GM12878 (cell line): ENCODE measurements around the gene RTEL1. TPM values are rescaled to one million over a fixed set of nuclear protein-coding genes. Genes with fewer than 3 reads are reported as not detected.

Experiments
- ATAC-seq: fragments of 200-7000 bp; cut with Tn5 transposase; 3 replicates; pipeline ENCODE4 v1.9.1; 2020; ENCODE audit warnings: mild to moderate bottlenecking, moderate library complexity
- BruUV-seq: library from RNA; stranded (reverse); fragments of 400-500 nt; replicated peaks from 2 replicates; lab custom pipeline; 2021; lab: Mats Ljungman, UMichigan
- CTCF ChIA-PET: fragments of 300-600 bp; sonication (Branson Sonifier 250); formaldehyde crosslinking; extraction: SDS; loops from one replicate; lab custom pipeline; 2021; ENCODE audit warnings: inconsistent platforms; lab: Yijun Ruan, JAX
- POLR2A ChIA-PET: fragments of 350-600 bp; formaldehyde crosslinking; extraction: SDS; loops from one replicate; lab custom pipeline; 2021; ENCODE audit warnings: inconsistent platforms; lab: Charles Lee
- RAD21 ChIA-PET: fragments of 300-600 bp; sonication (Branson Sonifier 250); formaldehyde crosslinking; loops from one replicate; lab custom pipeline; 2023; ENCODE audit warnings: antibody characterized with exemption; ENCODE audit not compliant: unreplicated experiment; lab: Charles Lee
- SMC1A ChIA-PET: fragments of 300-600 bp; sonication (Branson Sonifier 250); formaldehyde crosslinking; loops from one replicate; lab custom pipeline; 2023; ENCODE audit not compliant: unreplicated experiment, uncharacterized antibody; lab: Charles Lee
- DNase-seq: peaks from one replicate; pipeline ENCODE4 v3.0.0-alpha.2; 2011; ENCODE audit warnings: low read depth, low spot score
- FAIRE-seq: peaks from 3 replicates; lab custom pipeline; 2011; peaks lifted over from hg19 to GRCh38; lab: Jason Lieb, UNC
- H2AFZ ChIP-seq: 2 replicates; pipeline ENCODE4 v1.6.0; 2011; ENCODE audit warnings: low read depth, low read length, control low read depth; ENCODE audit not compliant: control insufficient read depth
- H3K27ac ChIP-seq: 2 replicates; pipeline ENCODE4 v1.5.1; 2011; ENCODE audit warnings: control low read depth; ENCODE audit not compliant: control insufficient read depth, insufficient read depth
- H3K27me3 ChIP-seq, 2 experiments: replicated peaks in 1 of 2; 2 replicates each; pipeline versions ENCODE4 v1.6.0 to v1.6.1; 2011; ENCODE audit warnings: low read length in 1 of 2; ENCODE audit not compliant: control insufficient read depth in 2 of 2, insufficient read depth in 2 of 2
- H3K36me3 ChIP-seq, 2 experiments: 2 replicates each; pipeline ENCODE4 v1.5.1; 2011; ENCODE audit warnings: low read length in 1 of 2; ENCODE audit not compliant: control insufficient read depth in 2 of 2, insufficient read depth in 2 of 2
- H3K4me1 ChIP-seq: 2 replicates; pipeline ENCODE4 v1.6.1; 2011; ENCODE audit warnings: mild to moderate bottlenecking, low read length, moderate library complexity, mixed read lengths; ENCODE audit not compliant: control insufficient read depth, insufficient read depth
- H3K4me2 ChIP-seq: 2 replicates; pipeline ENCODE4 v1.6.0; 2011; ENCODE audit warnings: control low read depth; ENCODE audit not compliant: control insufficient read depth, insufficient read depth
- H3K4me3 ChIP-seq: fragments of 200-600 bp; sonication (generic); 2 replicates; pipeline ENCODE4 v1.5.1; 2016
- H3K79me2 ChIP-seq: 2 replicates; pipeline ENCODE4 v1.6.0; 2011; ENCODE audit warnings: low read length; ENCODE audit not compliant: control insufficient read depth, insufficient read depth
- H3K9ac ChIP-seq: 2 replicates; pipeline ENCODE4 v1.8.0; 2011; ENCODE audit warnings: low read length, control low read depth, mixed read lengths; ENCODE audit not compliant: control insufficient read depth, insufficient read depth
- H3K9me3 ChIP-seq: replicated peaks from 3 replicates; pipeline ENCODE4 v1.5.1; 2011; ENCODE audit warnings: mild to moderate bottlenecking, low read length; ENCODE audit not compliant: control insufficient read depth, insufficient read depth
- H4K20me1 ChIP-seq: 2 replicates; pipeline ENCODE4 v1.6.0; 2011; ENCODE audit not compliant: control insufficient read depth, insufficient read depth
- ATF3 ChIP-seq: IDR thresholded peaks from 2 replicates; pipeline ENCODE4 v1.6.1; 2011; ENCODE audit warnings: low read depth, mild to moderate bottlenecking, low read length, moderate library complexity, borderline replicate concordance; ENCODE audit errors: extremely low read depth
- BMI1 ChIP-seq: fragments of 450-650 bp; IDR thresholded peaks from 2 replicates; pipeline ENCODE4 v1.6.1; 2016; ENCODE audit warnings: mild to moderate bottlenecking, moderate library complexity, borderline replicate concordance
- CBFB ChIP-seq: IDR thresholded peaks from 2 replicates; pipeline ENCODE4 v1.6.1; 2016; ENCODE audit warnings: antibody characterized with exemption, low read depth
- CBX3 ChIP-seq: fragments of 200-600 bp; sonication (generic); IDR thresholded peaks from 2 replicates; pipeline ENCODE4 v1.6.1; 2016; ENCODE audit warnings: low read depth, borderline replicate concordance
- CHD1 ChIP-seq: IDR thresholded peaks from 2 replicates; pipeline ENCODE4 v1.6.1; 2012; ENCODE audit warnings: low read depth, low read length, improper control_type of control experiment
- EP300 ChIP-seq, 2 experiments: fragments of 150-350 bp in 1 of 2; IDR thresholded peaks; 2 replicates each; pipeline ENCODE4 v1.6.1; 2011 to 2012; ENCODE audit warnings: low read depth in 2 of 2, low read length in 2 of 2, borderline replicate concordance in 1 of 2, improper control_type of control experiment in 1 of 2, inconsistent platforms in 1 of 2; ENCODE audit not compliant: control insufficient read depth in 1 of 2
- IRF4 ChIP-seq: IDR thresholded peaks from 2 replicates; pipeline ENCODE4 v1.6.1; 2011; ENCODE audit warnings: low read depth, low read length
- MAX ChIP-seq: IDR thresholded peaks from 2 replicates; pipeline ENCODE4 v1.6.1; 2012; ENCODE audit warnings: low read depth, low read length, improper control_type of control experiment
- MTA3 ChIP-seq: IDR thresholded peaks from 2 replicates; pipeline ENCODE4 v1.6.1; 2012; ENCODE audit warnings: low read length, inconsistent platforms, borderline replicate concordance
- MYB ChIP-seq: fragments of 150-350 bp; IDR thresholded peaks from 2 replicates; pipeline ENCODE4 v1.6.1; 2014; ENCODE audit warnings: mild to moderate bottlenecking, low read depth, low read length, borderline replicate concordance
- MYC ChIP-seq: IDR thresholded peaks from 2 replicates; pipeline ENCODE4 v1.6.1; 2011; ENCODE audit warnings: mild to moderate bottlenecking, low read length, moderate library complexity, inconsistent platforms; ENCODE audit not compliant: insufficient read depth, insufficient replicate concordance, insufficient read length, severe bottlenecking
- PKNOX1 ChIP-seq: fragments of 450-650 bp; IDR thresholded peaks from 2 replicates; pipeline ENCODE4 v1.6.1; 2016; ENCODE audit warnings: mild to moderate bottlenecking
- RAD51 ChIP-seq: fragments of 450-650 bp; IDR thresholded peaks from 2 replicates; pipeline ENCODE4 v1.6.1; 2016; ENCODE audit warnings: moderate library complexity, mild to moderate bottlenecking, inconsistent platforms
- RBBP5 ChIP-seq: fragments of 200-600 bp; sonication (generic); conservative IDR thresholded peaks from 2 replicates; pipeline ENCODE4 v1.6.1; 2016
- RELB ChIP-seq: fragments of 450-650 bp; IDR thresholded peaks from 2 replicates; pipeline ENCODE4 v1.6.1; 2017; ENCODE audit warnings: low read depth, mild to moderate bottlenecking, moderate library complexity
- SMAD5 ChIP-seq: IDR thresholded peaks from 2 replicates; pipeline ENCODE4 v1.6.1; 2016; ENCODE audit warnings: antibody characterized with exemption, low read depth
- SMARCA5 ChIP-seq: fragments of 450-650 bp; IDR thresholded peaks from 2 replicates; pipeline ENCODE4 v1.6.1; 2017; ENCODE audit warnings: mild to moderate bottlenecking
- SREBF2 ChIP-seq: IDR thresholded peaks from 2 replicates; pipeline ENCODE4 v1.6.1; 2012; ENCODE audit warnings: mild to moderate bottlenecking, low read length
- STAT1 ChIP-seq: fragments of 450-650 bp; conservative IDR thresholded peaks from 2 replicates; pipeline ENCODE4 v1.6.1; 2014; ENCODE audit warnings: antibody characterized with exemption, mild to moderate bottlenecking
- WGBS: methylation state at CpG from one replicate; pipeline ENCODE4 v1.1.6; 2016; ENCODE audit warnings: low lambda C conversion rate; ENCODE audit not compliant: insufficient replicate concordance, insufficient coverage; ENCODE audit errors: missing lambda C conversion rate; 5-methylcytosine and 5-hydroxymethylcytosine counted together
- in situ Hi-C: fragments of 300-500 bp; cut with MboI; formaldehyde crosslinking; loops from 9 replicates; pipeline ENCODE4 v1.14.3; 2018; ENCODE audit warnings: mixed read lengths
- intact Hi-C: fragments of 100-400 bp; cut with micrococcal nuclease; formaldehyde crosslinking; loops from one replicate; pipeline ENCODE4 v1.14.2; 2022; ENCODE audit not compliant: unreplicated experiment
- polyA plus RNA-seq, 11 experiments: library from polyadenylated mRNA; depleted of rRNA in 4 of 11; unstranded in 6 of 11; stranded (reverse) in 5 of 11; fragments of >200 nt; fragmentation: Nextera tagmentation in 4 of 11; fragmentation: Illumina TruSeq in 1 of 11; extraction: Ambion mirVana in 4 of 11; extraction: Trizol in 1 of 11; gene quantifications; 1 replicate in 1 of 11; 2 replicates in 10 of 11; pipeline versions ENCODE4 v1.2.1 to v1.2.3, GENCODE V29; 2011 to 2016; ENCODE audit warnings: inconsistent platforms in 2 of 11, missing spikeins in 2 of 11, low read depth in 1 of 11
- total RNA-seq, 4 experiments: library from RNA; depleted of rRNA in 3 of 4; stranded (reverse); fragments of >200 nt in 3 of 4; fragmentation: Illumina TruSeq in 1 of 4; extraction: Trizol in 1 of 4; gene quantifications; 2 replicates each; pipeline versions ENCODE4 v1.2.1 to v1.2.3, GENCODE V29; 2013 to 2021

RTEL1 gene
- total and polyA plus RNA-seq, 10 of the 15 experiments (the other 5 are each of a cell fraction or from before 2014, with no cell fraction given): 0.40 to 37.2 (median 15.6) TPM; not detected in 1

GRCh38 chr20:63635431-63636141 lies 22.5 kb upstream of the RTEL1 start:
- intact Hi-C loops: no loop called here
- peak overlapping the region; percentile 77 for H3K27ac ChIP-seq
- in situ Hi-C loops: no loop called here
- no TSS peak for BruUV-seq
- FAIRE-seq (peak; percentile 31), ATAC-seq (peak; percentile 89), DNase-seq (peak; percentile 68)
- H4K20me1 ChIP-seq: no peaks in the 10 kb centered on the region
- peaks cover 27% of the 10 kb centered on the region for H3K4me1 ChIP-seq
- peaks cover 1% of the 10 kb centered on the region; the same call in 1 of the 2 replicates for H3K79me2 ChIP-seq
- no peaks in the 10 kb centered on the region for H3K9me3 ChIP-seq
- POLR2A ChIA-PET: interaction anchor here (1.6 to 2.4 kb wide), 2 partner anchors 8 to 62 kb away, joined by 4 to 9 read pairs; partner anchors contain the start of genes GMEB2 and HELZ2
- H3K4me2 ChIP-seq: peak overlapping the region; percentile 42
- H2AFZ ChIP-seq: peak overlapping the region; percentile 64
- H3K4me3 ChIP-seq: no peak overlapping the region
- peak overlapping the region; percentile 50 for H3K9ac ChIP-seq
- SMC1A ChIA-PET: interaction anchor here (0.7 to 1.5 kb wide), 2 partner anchors 10 to 97 kb away, joined by 3 to 6 read pairs; no protein-coding TSS in a partner anchor
- RAD21 ChIA-PET: interaction anchor here (0.6 to 1.9 kb wide), 3 partner anchors 22 to 98 kb away, joined by 4 read pairs; partner anchors contain the start of genes PTK6 and RTEL1
- CTCF ChIA-PET: interaction anchor here (0.6 to 0.9 kb wide), 2 partner anchors 98 to 338 kb away, joined by 3 read pairs; partner anchors contain the start of gene PTK6
- H3K27me3 ChIP-seq: no peaks in the 10 kb centered on the region
- 2% methylated on average over 15 of the region's 15 CpGs for WGBS
- H3K36me3 ChIP-seq: no peaks in the 10 kb centered on the region
- TF ChIP-seq MYB (peak; percentile 50; the same call in 1 of the 2 replicates), EP300 (IDR thresholded peaks at IDR 0.05; ENCODE audit: borderline replicate concordance in 1 of 2, control insufficient read depth in 1 of 2, low read depth in 2 of 2, low read length in 2 of 2) (peak in 1 of 2 experiments; percentile 65; a peak in 1 of 4 replicates), CHD1 (no peak), MTA3 (no peak), MYC (no peak), RBBP5 (no peak), IRF4 (no peak), SMARCA5 (peak; percentile 78; the same call in 1 of the 2 replicates), ATF3 (no peak), BMI1 (peak; percentile 44; the same call in 1 of the 2 replicates), SMAD5 (no peak), PKNOX1 (peak; percentile 90), SREBF2 (peak; percentile 59; the same call in 1 of the 2 replicates), STAT1 (0 out of 2 replicates have a peak, but pooled peaks have one; percentile 11), CBX3 (no peak), MAX (peak; percentile 66), RELB (peak; percentile 86), RAD51 (peak; percentile 93), CBFB (peak; percentile 75; the same call in 1 of the 2 replicates)
